ENCODE measurements around the gene SUSD3. TPM values are rescaled to one million over a fixed set of nuclear protein-coding genes. Genes with fewer than 3 reads are reported as not detected.

The SUSD3 gene
- total RNA-seq, 1 experiment from 2014 or later: 5.0 TPM

DNA sequence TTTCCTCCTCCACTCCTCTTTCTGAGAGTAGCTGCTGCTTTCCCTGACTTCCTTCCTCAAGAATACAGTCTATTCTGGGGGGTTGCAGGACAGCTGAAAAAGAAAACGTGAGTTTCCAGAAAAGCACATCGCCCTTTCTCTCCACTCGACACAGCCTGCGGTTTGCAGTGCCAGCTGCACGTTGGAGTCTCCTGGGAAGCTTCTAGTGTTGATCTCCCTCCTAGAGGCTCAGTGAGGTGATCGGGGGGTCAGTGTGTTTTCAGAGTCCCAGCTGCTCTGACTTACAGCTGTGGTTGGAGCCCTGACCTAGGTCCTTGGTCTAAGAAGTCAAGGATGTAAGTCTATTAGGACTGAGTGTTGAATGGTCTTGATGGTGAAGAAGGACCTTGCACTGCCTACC is 25.0 kb upstream of the SUSD3 start:
- no TSS peak for BruUV-seq (replicated peaks)
- no peak for TF ChIP-seq POLR2AphosphoS5 (IDR thresholded peaks at IDR 0.05; ENCODE audit: low read depth, low read length)
- TF ChIP-seq, protein P1, sequence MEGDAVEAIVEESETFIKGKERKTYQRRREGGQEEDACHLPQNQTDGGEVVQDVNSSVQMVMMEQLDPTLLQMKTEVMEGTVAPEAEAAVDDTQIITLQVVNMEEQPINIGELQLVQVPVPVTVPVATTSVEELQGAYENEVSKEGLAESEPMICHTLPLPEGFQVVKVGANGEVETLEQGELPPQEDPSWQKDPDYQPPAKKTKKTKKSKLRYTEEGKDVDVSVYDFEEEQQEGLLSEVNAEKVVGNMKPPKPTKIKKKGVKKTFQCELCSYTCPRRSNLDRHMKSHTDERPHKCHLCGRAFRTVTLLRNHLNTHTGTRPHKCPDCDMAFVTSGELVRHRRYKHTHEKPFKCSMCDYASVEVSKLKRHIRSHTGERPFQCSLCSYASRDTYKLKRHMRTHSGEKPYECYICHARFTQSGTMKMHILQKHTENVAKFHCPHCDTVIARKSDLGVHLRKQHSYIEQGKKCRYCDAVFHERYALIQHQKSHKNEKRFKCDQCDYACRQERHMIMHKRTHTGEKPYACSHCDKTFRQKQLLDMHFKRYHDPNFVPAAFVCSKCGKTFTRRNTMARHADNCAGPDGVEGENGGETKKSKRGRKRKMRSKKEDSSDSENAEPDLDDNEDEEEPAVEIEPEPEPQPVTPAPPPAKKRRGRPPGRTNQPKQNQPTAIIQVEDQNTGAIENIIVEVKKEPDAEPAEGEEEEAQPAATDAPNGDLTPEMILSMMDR (IDR thresholded peaks at IDR 0.05): no peak
- TF ChIP-seq SIN3A (IDR thresholded peaks at IDR 0.05; ENCODE audit: borderline replicate concordance, insufficient read depth, low read depth, low read length): no peak
- no peak for TF ChIP-seq REST (IDR thresholded peaks at IDR 0.05; ENCODE audit: insufficient read depth in 1 of 2, low read depth in 2 of 2, low read length in 1 of 2)
- TF ChIP-seq TCF7L2 (IDR thresholded peaks at IDR 0.05; ENCODE audit: low read depth, low read length): no peak
- H3K4me3 ChIP-seq (ENCODE audit: low read depth in 2 of 2, low read length in 2 of 2): no peak overlapping the region
- no peaks in the 10 kb centered on the region for H3K4me1 ChIP-seq (ENCODE audit: control insufficient read depth, insufficient read depth, low read length)
- ChIA-PET POLR2A (no interaction called here), CTCF (no interaction called here)
- H3K27me3 ChIP-seq (ENCODE audit: control insufficient read depth, insufficient read depth, low read length): no peaks in the 10 kb centered on the region
- no peaks in the 10 kb centered on the region for H3K36me3 ChIP-seq (ENCODE audit: control insufficient read depth, insufficient read depth, low read length)
- H3K27ac ChIP-seq (ENCODE audit: low read length): no peak overlapping the region
- in situ Hi-C loops (cut with HindIII; ENCODE audit: low pct_unique_long_range_greater_than_20kb, low sequenced_read_pairs) (no loop called here), intact Hi-C loops (cut with micrococcal nuclease; ENCODE audit: unreplicated experiment) (no loop called here)
- DNase-seq (ENCODE audit: low read depth, low spot score) (no peak), ATAC-seq (no peak)
- H3K9me3 ChIP-seq (ENCODE audit: control insufficient read depth, insufficient read depth, low read depth, low read length): no peaks in the 10 kb centered on the region

DNA sequence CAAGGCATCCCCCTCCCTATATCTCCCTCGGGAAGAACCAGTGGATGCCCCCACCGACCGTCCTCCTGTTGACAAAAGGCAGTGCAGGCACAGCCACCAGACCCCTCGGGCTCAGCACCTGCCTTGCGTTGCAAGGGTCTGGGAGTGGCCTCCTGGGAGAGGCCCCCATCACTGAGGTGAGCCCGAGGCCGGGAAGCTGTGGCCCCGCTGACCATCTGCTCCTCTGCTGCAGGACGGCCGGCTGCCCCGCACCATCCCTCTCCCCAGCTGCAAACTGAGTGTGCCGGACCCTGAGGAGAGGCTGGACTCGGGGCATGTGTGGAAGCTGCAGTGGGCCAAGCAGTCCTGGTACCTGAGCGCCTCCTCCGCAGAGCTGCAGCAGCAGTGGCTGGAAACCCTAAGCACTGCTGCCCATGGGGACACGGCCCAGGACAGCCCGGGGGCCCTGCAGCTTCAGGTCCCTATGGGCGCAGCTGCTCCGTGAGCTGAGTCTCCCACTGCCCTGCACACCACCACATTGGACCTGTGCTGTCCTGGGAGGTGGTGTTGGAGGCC is 23.3 kb upstream of the SUSD3 start:
- no peak for DNase-seq (ENCODE audit: low read depth, low spot score)
- in situ Hi-C loops (cut with HindIII; ENCODE audit: low pct_unique_long_range_greater_than_20kb, low sequenced_read_pairs): no loop called here
- H3K4me3 ChIP-seq (ENCODE audit: low read depth in 2 of 2, low read length in 2 of 2): no peak overlapping the region
- no peak overlapping the region for H3K27ac ChIP-seq (ENCODE audit: low read length)
- POLR2A ChIA-PET: no interaction called here
- no TSS peak for BruUV-seq (replicated peaks)
- ATAC-seq: no peak
- intact Hi-C loops (cut with micrococcal nuclease; ENCODE audit: unreplicated experiment): no loop called here
- TF ChIP-seq, protein P1 (IDR thresholded peaks at IDR 0.05): no peak
- TF ChIP-seq SIN3A (IDR thresholded peaks at IDR 0.05; ENCODE audit: borderline replicate concordance, insufficient read depth, low read depth, low read length) (no peak), REST (IDR thresholded peaks at IDR 0.05; ENCODE audit: insufficient read depth in 1 of 2, low read depth in 2 of 2, low read length in 1 of 2) (no peak), POLR2AphosphoS5 (IDR thresholded peaks at IDR 0.05; ENCODE audit: low read depth, low read length) (no peak), TCF7L2 (IDR thresholded peaks at IDR 0.05; ENCODE audit: low read depth, low read length) (no peak)
- H3K4me1 ChIP-seq (ENCODE audit: control insufficient read depth, insufficient read depth, low read length): no peaks in the 10 kb centered on the region
- no peaks in the 10 kb centered on the region for H3K27me3 ChIP-seq (ENCODE audit: control insufficient read depth, insufficient read depth, low read length)
- CTCF ChIA-PET: no interaction called here
- no peaks in the 10 kb centered on the region for H3K36me3 ChIP-seq (ENCODE audit: control insufficient read depth, insufficient read depth, low read length)
- H3K9me3 ChIP-seq (ENCODE audit: control insufficient read depth, insufficient read depth, low read depth, low read length): no peaks in the 10 kb centered on the region
